ENCODE measurements around the gene AQR.
"Not testable (repeated sequence)": the region's sequence is repeated elsewhere in the genome, so short reads cannot be mapped to it uniquely, and the experiment has no call there.

The AQR gene

DNA sequence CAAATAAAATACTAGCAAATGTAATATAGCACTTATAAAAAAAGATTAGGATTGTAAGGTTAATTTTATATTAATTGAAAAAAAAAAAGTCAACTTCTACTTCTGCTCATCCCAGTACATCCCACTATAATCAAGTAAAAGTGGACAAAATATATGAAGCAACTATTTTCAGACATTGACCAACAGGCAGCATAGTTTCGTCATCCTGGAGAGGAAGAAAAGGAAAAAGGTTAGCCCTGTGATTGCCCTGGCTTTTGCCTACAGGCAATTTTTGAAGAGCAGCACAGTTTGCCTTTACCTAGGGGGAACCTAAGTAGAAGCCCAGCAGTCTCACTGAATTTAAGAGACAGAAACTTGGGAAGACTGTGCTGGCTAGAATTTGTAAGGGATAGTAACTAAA lies 121.9 kb downstream of the AQR start:
- DNase-seq = no peak
- no peak for TF ChIP-seq POLR2A (IDR thresholded peaks at IDR 0.05; ENCODE audit: low read length)
- no peak for TF ChIP-seq GATA1 (IDR thresholded peaks at IDR 0.05; ENCODE audit: low read depth, low read length)

DNA sequence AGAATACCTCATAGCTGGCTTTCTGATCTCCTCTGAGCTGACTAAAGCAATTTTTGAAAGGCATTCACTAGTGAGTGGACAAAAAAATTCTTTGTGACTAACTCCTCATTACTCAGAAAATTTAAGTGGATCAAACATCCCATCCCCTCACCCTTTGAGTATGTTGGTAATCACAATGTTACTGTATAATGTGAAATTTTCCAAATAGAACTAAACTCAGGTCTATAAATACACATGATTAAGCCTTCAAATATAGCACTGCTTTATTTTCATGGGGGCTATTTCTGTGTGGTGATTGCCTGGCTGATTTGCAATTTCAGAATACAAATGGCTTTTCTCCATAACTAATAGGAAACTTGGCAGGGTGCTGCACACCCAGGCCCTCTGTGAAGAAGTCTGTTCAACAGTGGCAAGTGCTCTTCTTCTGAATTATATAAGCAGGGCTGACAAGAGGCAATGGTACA lies 128.2 kb downstream of the AQR start:
- DNase-seq = no peak
- TF ChIP-seq GATA1 (IDR thresholded peaks at IDR 0.05; ENCODE audit: low read depth, low read length) (no peak), POLR2A (IDR thresholded peaks at IDR 0.05; ENCODE audit: low read length) (no peak)

DNA sequence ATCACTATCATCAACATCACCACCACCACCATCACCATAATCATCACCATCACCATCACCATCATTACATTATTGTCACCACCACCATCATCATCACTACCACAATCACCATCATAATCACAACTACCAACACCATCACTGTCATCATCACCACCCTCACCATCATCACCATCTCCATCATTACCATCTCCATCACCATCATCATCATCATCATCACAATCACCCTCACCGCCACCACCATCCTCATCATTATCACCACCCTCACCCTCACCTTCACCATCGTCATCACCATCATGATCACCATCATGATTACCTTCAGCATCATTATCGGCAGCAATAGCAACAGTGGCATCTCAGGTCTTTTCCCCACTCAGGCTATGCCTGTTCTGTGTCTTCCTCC lies 131.3 kb downstream of the AQR start:
- TF ChIP-seq GATA1 (IDR thresholded peaks at IDR 0.05; ENCODE audit: low read depth, low read length) (no peak), POLR2A (IDR thresholded peaks at IDR 0.05; ENCODE audit: low read length) (no peak)
- no peak for DNase-seq

DNA sequence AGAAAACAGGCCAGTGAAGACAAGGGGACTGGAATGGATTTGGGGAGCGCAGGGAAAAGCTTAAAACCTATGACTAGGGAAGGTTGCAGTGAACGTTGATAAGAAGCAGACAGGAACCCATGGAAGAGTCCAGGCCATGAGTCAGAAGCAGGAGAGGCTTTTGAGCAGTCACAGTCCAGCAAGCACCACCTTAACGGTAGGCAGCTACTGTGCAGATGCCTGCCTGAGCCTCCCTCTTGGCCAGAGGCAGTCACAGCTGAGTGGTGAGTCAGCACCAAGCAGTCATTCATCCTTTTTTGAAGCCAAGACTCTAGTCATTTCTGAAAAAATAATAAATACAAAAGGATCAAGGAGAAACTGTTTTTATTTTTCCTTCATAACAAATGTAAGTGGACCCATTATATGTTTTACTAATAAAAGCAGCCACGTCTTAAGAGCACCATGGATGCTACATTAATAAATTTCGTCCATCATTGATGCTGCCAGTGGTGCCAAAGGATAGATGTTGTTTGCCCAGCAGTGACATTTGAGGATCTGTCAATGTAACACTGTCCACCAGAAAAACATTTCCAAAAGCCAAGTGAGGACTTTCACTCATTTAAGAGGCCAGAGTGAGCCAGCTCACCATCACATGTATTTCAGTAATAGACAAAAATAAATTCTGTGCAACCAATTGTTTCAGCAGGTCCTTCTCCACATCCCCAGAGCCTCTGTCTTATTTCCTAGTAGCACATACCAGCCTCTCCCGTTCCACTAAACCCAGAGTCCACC lies 132.1 kb downstream of the AQR start:
- TF ChIP-seq GATA1 (IDR thresholded peaks at IDR 0.05; ENCODE audit: low read depth, low read length) (no peak), POLR2A (IDR thresholded peaks at IDR 0.05; ENCODE audit: low read length) (no peak)
- DNase-seq = no peak

DNA sequence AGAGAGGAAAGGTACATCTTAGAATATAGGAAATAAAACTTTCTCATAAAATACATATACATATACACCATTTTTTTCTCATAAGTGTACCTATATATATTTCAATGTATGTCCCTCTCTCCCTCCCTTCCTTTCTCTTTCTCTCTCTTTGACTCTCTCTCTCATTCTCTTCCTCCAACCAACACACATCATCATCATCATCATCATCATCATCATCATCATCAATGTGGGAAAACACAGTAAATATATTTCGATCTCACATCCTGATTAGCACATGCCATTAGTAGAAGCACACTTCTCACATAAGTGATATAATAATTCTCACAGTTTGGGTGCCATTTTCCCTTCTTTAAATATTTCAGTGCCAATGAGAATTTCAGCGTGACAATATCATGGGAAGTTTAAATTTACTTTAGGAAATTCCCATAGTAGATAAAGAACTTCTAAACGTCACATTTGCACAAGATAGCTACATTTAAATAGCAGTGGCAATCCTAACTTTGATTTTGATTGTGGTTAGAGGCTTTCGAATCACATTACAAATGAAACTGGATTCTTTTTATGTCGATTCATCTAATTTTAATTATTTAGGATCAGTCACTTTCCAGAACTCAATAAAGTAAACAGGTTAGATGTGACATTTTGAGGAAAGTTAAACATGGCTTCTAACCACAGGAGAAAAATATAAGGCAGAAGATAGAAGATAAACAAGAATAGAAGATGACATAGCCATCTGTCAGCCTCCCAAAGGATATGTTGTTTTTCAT lies 141.2 kb downstream of the AQR start:
- TF ChIP-seq GATA1 (IDR thresholded peaks at IDR 0.05; ENCODE audit: low read depth, low read length) (no peak), POLR2A (IDR thresholded peaks at IDR 0.05; ENCODE audit: low read length) (no peak)
- no peak for DNase-seq

DNA sequence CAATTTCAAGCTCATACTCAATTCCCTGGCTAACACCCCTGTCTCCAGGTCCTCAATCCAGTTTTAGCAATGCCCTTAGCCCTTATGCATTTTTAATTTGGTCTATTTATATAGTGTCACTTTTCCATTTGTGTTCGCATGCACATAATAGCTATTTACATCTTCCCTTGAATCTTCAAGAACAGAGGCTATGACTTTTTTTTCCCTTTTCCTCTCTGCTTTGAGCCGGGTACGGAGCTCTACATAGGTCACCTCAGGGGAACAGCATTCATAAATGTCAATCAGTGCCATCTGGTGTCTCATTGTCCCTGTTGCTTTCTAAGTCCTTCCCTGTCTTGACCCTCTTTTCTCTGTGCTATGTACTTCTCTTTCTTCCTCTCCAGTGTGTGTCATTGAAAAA lies 147.7 kb downstream of the AQR start:
- no peak for DNase-seq
- TF ChIP-seq GATA1 (IDR thresholded peaks at IDR 0.05; ENCODE audit: low read depth, low read length) (no peak), POLR2A (IDR thresholded peaks at IDR 0.05; ENCODE audit: low read length) (no peak)

DNA sequence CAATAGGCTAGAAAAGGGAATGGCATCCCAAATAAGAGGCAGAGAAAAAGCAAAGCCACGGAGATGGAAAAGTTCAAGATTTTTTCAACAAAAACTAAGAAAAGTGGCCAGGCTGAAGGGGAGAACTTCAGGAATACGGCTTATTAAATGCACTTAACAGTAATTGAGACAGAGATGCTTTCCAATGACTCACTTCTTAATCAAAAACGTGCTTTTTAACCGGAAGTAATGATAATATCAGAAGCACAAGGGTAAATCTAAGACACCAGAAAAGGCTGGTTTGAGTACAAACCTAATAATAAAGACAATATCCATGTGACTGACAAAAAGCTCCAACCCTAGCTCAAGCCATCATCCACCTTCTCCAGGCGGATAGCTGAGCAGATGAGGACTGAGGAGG lies 149.4 kb downstream of the AQR start:
- DNase-seq = no peak
- TF ChIP-seq GATA1 (IDR thresholded peaks at IDR 0.05; ENCODE audit: low read depth, low read length) (no peak), POLR2A (IDR thresholded peaks at IDR 0.05; ENCODE audit: low read length) (no peak)

DNA sequence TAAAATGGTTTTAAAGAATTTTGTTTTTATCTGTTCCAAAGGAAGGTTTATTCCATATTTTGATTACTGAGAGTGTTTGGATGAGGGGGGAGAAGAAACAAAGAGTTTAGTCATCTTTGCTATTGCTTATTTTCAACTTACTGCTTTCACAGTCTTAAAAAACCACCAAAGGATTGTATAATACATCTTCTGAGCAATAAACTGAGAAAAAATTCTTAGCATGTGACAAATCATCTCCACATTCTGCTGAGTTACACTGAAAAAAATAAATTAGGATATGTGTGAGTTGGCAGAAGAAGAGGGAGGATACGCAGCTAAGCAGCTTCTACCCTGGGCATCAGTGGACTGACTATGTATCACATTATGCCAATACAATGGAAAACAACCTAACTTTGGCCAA lies 151.0 kb downstream of the AQR start:
- TF ChIP-seq POLR2A (IDR thresholded peaks at IDR 0.05; ENCODE audit: low read length) (no peak), GATA1 (IDR thresholded peaks at IDR 0.05; ENCODE audit: low read depth, low read length) (no peak)
- no peak for DNase-seq

DNA sequence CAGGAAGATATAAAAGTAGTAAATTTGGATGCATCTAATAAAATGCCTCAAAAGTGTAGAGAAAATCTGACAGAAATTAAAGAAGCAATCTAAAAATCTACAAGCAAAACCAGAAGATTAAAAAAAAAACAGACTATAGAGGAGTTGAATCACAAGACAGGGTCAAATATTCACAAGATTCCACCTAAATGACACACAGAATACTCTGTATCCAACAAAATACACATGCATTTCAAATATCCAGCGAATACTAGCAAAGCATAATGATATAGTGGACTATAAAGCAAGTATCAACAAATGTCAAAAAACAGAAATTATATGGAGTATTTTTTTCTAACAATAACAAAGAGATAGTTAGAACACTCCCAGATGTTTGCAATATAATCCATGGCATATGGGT lies 153.7 kb downstream of the AQR start:
- no peak for DNase-seq
- no peak for TF ChIP-seq GATA1 (IDR thresholded peaks at IDR 0.05; ENCODE audit: low read depth, low read length)
- no peak for TF ChIP-seq POLR2A (IDR thresholded peaks at IDR 0.05; ENCODE audit: low read length)

DNA sequence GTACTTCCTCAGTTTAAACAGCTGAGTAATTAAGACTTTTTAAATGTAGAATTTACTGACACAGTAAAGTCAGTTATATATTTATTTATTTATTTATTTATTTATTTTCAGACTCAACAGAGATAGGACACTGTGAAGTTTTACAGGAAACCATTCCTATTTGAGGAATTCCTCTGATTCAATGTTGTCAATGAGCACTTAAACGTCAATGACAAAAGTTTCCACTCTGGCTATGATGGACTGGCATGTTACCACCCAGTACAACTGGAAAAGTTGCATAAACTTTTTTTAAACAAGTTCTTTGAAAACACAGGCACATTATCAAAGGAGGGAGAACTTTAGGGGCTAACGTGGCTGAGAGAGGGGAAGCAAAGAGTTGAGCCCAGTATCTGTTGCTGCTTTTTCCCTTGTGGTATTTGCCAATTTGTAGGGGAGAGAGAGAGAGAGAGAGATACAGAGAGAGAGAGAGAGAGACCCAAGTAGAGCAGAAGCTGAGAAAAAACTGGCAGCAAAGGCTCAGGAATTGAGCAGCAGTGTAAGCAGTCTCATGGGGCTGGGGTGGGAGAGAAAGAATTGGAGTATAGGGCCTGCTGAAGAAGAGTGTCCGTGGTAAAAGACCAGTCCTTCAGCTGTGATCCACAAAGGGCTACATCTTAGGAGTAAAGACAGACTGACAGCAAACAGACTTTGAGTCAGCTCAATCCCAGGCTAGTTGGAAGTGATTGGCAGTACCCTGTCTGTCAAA lies 155.9 kb downstream of the AQR start:
- TF ChIP-seq POLR2A (IDR thresholded peaks at IDR 0.05; ENCODE audit: low read length) (no peak), GATA1 (IDR thresholded peaks at IDR 0.05; ENCODE audit: low read depth, low read length) (no peak)
- DNase-seq = no peak

DNA sequence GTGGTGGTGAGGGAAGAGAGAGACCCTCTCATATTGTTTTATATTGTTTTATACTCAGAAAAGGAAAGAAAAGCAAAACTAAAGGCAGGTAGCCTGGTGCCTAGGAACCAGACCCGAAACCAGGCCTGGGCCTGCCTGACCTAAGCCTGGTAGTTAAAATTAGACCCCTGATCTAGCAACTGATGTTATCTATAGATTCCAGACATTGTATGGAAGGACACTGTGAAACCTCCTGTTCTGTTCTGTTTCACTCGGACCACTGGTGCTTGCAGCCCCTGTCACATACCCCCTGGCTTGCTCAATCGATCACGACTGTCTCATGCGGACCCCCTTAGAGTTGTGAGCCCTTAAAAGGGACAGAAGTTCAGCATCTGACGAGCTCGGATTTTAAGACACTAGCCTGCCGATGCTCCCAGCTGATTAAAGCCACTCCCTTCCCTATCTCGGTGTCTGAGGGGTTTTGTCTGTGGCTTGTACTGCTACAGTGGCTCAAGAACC lies 156.6 kb downstream of the AQR start:
- not testable (repeated sequence) for DNase-seq

DNA sequence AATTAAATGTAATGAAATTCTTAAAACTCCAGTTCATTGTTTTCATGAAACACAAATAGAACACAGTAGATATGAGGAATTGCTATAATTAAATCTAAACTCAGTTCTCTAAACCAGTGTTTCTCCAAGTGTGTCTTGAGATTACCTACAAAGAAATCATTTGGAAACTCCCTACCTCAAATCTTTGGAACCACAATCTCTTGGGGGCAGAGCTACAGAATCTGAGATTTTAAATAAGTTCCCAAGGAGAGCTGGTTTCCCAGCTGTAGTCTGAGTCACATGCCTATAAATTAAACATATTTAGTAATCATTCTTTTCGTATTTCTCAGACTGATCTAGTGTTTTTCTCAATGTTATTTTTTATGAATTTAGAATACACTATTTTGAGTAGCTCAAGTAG lies 157.2 kb downstream of the AQR start:
- no peak for DNase-seq
- no peak for TF ChIP-seq POLR2A (IDR thresholded peaks at IDR 0.05; ENCODE audit: low read length)
- no peak for TF ChIP-seq GATA1 (IDR thresholded peaks at IDR 0.05; ENCODE audit: low read depth, low read length)

DNA sequence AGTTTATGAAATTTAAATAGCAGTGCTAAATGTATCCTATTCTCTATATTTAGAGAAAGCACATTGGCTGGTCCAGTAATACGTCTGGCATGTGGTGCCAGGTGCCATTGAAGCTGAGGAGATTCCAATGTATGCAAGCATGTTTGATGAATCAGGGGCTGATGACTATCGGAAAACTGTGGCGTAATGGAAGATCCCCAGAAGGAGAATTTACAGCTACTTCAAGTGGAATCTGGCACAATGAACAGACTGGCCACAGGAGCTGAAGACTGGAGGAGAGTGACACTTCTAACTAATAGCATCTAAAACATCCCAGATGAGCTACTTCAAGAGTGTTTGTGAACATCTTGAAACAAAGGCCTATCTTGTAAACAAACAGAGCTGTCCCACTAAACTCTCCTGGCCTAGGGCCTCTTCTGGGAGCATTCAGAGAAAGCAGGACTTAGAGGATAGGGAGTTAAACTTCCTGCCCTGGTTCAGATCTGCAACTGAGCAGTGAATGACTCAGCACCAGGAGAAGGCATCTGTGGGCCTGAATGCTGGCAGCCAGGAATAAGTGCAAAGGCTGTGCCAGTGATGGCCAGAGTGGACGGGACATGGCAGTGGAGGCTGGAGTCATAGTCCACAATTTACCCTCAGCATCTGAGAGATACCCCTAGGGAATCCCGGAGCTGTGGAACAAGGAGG lies 159.0 kb downstream of the AQR start:
- no peak for TF ChIP-seq POLR2A (IDR thresholded peaks at IDR 0.05; ENCODE audit: low read length)
- no peak for DNase-seq

DNA sequence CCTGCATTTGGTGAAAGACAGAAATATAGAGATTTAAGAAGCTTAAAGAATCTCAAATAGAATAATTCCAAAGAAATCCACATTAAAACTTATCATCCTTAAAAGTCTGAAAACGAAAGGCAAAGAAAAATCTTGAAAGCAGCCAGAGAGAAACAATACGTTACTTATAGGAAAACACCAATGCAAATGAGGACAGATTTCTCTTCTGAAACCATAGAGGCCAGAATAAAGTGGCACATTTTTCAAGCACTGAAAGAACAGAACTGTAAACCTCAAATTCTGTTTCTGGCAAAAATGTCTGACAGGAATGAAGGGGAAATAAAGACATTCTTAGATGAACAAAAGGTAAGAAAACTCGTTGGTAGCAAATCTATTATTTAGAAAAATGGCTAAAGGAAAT lies 160.4 kb downstream of the AQR start:
- no peak for DNase-seq
- TF ChIP-seq POLR2A (IDR thresholded peaks at IDR 0.05; ENCODE audit: low read length) (no peak), GATA1 (IDR thresholded peaks at IDR 0.05; ENCODE audit: low read depth, low read length) (no peak)

Data from erythroblast (primary cell).